Suprapubic skin (tissue), 3 donors: ENCODE data around the gene SURF1.

ENCODE experiments used
- CTCF ChIP-seq, 2 donors: fragments of 200-600 bp in 1 of 2; fragments of 450-650 bp in 1 of 2; sonication (generic) in 1 of 2; IDR thresholded peaks; one replicate each; pipeline ENCODE4 v1.5.1; 2016 to 2019; ENCODE audit warnings: antibody characterized with exemption in 2 of 2, mild to moderate bottlenecking in 1 of 2, moderate library complexity in 1 of 2
- POLR2A ChIP-seq, 2 donors: fragments of 450-650 bp; IDR thresholded peaks; one replicate each; pipeline ENCODE4 v1.6.1; 2017; ENCODE audit warnings: antibody characterized with exemption in 2 of 2, mild to moderate bottlenecking in 2 of 2, moderate library complexity in 2 of 2

GRCh38 chr9:133386338-133386737, 30.1 kb upstream of the SURF1 start:
- no peak for TF ChIP-seq CTCF (IDR thresholded peaks at IDR 0.05)
- no peak for TF ChIP-seq POLR2A (IDR thresholded peaks at IDR 0.05)
